Activated CD8-positive, alpha-beta memory T cell treated with anti-CD3 and anti-CD28 coated beads, Interleukin-2, amount 50 U/mL, for 24 hours (primary cell): ENCODE measurements around the gene G6PC3.
"Not testable (repeated sequence)": the region's sequence is repeated elsewhere in the genome, so short reads cannot be mapped to it uniquely, and the experiment has no call there.

Source experiments
- DNase-seq: peaks from one replicate; pipeline ENCODE4 v3.0.0-alpha.2; 2020; ENCODE audit errors: extremely low read depth

Gene G6PC3

DNA sequence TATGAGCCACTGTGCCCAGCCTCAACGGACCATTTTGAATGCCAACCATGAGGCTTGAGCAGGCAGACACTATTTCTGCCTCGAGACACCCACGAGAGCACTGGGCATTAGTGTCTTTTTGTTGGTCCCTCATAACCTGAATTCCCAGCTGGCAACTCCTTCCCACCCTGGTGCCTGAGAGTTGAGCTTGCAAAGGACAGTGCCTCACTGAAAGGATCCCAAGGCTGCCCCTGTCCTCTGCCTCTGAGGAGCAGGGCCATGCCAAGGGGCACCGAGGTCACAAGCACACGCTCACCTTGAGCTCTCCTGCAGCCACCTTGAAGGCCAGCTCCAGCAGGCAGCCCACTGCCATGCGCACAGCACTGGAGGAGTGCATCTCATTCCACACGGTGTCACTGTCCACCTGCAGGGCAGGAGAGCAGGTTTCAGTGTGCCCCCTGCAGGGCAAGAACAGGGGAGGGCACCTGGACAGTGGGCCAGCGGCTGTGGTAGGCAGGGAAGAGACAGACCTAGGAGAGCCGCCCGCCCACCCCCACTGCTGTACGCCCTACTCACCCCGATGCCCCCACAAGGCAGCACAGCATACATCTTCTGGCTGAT, 12.8 kb downstream of the G6PC3 start:
- DNase-seq, result no peak

DNA sequence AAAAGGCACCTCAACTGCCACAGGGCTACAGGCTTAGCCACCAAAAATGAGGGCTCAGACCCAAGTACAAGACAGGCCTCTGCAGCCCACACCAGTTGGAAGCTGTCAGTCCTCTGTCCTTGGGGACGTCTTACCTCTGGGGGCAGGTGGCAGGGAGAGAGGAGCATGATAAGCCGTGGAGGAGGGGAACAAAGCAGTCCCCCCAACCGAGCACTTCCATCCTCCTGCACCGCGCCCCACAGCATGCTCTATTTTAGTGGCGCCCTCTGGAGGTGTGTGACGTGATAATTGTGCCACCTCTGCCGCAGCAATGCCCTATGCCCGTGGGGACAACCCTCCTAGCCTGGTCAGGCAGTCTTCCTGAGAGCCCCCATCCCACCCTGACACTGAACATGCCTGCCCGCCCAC, 13.6 kb downstream of the G6PC3 start:
- no peak for DNase-seq

DNA sequence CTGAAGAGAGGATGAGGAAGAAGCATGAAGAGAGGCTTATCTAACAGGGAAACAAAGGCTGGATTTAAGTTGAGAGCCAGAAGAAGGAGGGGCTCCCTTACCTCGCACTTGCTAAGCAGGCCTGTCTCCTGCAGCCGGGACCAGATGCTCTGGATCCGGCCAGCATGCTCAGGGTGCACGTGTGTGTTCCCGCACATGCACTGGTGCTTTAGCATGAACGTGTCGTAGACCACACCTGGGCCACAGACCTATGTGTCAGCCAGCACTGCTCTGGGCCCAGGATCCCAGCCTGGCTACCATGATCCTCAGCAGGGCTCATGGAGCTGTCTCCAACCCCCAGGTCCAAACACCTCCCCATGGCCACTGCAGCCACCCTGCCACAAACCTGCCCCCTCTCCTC, 14.4 kb downstream of the G6PC3 start:
- no peak for DNase-seq

DNA sequence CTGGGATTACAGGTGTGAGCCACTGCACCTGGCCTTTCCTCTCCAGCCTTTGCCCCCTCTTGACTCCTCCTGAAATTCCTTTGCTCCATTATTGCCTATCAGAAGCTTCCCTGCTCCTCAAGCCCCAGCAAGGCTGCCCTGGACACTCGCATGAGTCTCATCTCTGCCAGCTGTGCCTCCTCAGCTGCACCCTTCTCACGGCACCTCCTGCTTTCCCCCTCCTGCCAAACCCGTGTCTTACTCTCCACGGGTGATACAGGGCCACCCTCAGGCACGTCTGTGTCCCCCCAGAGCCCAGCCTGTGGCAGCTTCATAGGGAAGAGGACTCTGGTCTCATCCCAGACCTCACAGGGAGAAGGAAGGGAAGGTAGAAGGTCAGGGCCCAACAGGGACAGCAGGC, 15.4 kb downstream of the G6PC3 start:
- no peak for DNase-seq

DNA sequence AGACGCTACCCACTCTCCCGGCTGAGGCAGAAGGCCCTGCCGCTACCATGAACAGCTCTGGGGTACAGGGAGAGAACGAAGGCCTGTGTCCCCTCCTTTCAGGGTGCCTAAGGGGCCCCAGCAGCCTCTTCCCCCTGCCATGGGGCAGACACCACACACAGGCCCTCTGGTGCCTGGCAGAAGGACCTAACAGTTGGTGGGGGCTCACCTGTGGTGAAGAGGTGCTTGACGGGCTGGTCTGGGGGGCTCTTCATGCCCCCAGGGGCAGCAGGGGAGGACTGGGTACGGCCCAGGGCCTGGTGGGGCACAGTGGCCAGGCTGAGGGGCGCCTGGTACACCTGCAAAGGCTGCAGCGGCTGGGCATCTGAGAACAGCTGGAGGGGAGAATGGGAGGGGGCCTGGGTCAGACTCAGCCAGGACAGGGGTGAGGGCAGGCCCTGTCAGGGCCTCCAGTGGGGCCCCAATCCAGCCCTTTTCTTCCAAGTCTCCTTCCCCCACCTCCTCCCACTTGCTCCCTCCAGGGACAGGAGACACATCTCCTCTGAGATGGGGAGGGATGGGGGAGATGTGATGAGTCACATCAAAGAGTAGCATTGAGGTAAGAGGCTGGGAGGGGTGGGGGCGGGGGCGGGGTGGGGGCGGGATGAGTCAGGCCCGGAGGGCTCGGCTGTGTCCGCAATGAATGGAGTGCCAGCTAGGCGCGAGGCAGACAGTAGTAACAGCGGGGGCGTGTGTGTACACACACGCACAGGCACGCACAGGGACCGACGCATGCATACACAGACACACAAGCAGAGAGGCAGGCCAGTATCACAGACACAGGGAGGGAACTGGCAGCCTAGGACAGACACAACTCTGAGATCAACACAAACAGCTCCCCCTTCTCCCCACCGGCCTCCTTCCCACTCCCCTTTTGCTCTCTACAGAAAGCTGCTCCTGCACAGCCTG, 16.1 kb downstream of the G6PC3 start:
- no peak for DNase-seq

DNA sequence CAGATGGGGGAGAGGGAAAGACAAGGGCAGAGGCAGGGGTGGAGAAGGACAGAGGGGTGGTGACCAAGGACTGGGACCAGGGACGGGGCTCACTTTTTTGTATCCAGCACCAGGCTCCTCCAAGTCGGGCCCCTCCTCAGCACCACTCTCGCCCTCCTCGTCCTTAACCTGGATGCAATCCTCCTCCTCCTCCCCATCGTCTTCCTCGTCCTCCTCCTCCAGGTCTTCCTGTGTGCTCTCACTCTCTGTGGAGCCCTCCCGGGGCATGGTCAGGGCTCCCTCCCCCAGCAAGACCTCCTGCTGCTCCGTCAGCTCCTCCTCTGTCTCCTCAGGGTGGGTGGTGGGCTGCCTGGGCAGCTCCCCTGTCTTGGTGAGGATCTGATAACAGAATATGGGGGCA, 16.8 kb downstream of the G6PC3 start:
- DNase-seq, result no peak

DNA sequence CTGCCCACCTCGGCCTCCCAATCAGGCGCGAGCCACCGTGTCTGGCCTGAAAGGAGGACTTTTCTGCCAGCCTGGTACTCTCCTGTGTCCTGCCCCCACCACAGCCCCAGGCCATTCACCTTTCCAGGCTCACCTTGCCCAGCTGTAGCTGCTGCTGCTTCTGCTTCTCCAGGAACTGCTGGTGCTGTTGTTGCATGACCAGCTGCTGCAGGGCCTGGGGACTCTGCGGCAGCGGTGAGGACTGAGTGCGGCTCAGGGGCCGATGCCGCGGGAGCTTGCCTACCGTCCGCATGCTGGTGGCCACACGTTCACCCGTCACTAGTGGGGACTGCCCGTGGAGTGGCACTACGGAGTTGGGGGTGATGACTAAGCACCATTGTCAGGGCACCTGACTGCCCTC, 17.7 kb downstream of the G6PC3 start:
- DNase-seq, result no peak

DNA sequence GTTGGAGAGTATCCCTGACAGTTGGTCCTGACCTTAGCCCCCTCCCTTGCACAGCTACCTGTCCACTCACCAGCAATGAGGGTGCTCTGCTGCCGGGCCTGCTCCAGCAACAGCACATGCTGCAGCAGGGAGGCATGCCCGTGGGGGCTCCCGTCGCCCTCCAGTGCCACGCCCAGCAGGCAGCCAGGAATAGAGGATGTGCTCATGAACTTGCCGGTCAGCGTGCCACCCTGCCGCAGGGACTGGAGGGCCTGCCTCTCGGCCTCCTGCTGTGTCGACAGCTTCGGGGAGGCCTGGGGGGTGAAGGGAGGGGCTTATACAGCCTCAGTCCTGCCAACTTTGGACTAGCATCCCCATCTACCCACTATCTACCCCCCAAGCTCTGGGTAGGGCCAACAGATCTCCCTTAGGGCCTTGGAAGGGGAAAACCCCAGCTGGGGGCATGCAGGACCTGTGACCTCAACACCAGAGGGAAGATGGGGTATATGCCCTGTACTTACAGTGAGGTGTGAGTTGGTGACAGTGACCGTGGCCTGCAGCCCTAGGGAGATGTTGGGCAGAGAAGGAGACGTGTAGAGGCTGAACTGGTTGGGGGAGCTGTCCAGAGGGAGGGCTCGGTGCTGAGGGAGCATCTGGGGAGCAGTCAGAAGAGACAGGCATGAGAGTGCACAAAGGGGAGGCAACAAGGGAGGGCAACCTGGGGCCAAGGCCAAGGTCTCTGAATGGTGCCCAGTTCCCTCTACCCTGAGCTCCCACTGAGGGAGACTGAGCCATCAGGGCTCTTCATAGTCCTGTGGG, 20.9 kb downstream of the G6PC3 start:
- no peak for DNase-seq

DNA sequence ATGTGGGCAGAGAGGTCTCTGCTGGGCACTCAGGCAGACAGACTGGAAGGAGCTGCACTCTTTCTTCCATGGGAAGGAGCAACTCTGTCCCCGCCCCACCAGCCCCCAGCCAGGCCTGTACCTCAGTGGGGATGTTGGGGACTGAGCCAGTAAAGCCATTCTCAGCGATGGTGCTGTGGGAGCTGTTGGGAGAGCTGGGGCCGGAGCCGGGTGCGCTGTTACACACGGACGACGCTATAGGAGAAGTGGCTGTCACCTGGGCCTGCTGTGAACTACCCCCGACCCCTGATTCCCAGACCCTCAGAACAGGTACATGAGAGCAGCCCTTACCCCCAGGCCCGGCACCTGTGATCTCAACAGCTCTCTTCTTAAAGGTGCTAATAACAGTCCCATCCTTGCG, 21.5 kb downstream of the G6PC3 start:
- DNase-seq, result no peak

DNA sequence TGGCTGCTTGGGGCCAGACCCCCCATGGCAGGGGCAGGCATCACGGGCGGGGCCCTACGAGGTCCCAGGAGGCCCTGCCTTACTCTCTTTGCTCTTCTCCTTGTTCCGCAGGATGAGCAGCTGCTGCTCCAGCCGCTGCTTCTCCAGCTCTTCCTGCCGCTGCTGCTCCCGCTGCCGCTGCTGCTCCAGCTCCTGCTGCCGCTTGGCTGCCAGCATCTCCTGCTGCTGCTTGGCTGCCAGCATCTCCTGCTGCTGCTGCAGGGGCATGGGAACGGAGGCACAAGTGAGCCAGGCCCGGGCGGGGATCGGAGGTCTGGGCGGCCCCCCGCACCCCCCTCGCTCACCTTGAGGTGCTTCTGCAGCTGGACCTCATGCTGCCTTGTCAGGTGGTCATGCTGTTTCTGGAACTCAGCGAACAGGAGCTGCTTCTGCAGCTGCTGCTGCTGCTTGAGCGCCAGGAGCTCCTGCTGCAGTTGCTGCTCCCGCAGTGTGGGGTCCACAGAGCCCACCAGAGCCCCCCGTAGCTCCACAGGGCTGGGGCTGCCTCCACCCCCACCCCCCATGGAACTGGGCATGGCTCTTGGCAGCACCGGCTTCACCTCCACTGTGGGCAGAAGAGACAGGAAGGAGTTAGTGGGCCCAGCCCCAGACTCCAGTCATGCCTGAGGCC, 22.8 kb downstream of the G6PC3 start:
- DNase-seq, result no peak

DNA sequence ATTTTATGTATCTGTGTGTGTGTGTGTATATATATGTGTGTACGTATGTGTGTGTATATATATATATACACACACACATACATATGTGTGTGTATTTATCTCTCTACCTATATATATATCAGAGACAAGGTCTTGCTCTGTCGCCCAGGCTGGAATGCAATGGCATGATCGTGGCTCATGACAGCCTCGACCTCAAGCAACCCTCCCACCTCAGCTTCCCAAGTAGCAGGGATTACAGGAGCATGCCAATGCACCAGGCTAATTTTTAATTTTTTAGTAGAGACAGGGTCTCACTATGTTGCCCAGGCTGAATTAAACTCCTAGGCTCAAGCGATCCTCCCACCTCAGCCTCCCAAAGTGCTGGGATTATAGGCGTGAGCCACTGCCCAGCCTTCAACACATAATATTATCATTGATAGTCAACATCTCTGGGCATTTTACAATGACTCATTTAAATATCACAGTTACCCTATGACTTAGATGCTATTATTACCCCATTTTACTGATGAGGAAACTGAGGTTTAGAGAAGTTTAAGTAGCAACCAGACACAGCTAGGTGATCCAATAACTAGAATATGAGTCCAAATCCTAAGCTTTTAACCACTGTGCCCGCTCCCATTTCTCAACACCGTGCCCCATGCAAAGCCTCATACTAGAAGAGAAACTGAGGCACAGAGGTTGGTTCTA, 24.3 kb downstream of the G6PC3 start:
- DNase-seq, result no peak

DNA sequence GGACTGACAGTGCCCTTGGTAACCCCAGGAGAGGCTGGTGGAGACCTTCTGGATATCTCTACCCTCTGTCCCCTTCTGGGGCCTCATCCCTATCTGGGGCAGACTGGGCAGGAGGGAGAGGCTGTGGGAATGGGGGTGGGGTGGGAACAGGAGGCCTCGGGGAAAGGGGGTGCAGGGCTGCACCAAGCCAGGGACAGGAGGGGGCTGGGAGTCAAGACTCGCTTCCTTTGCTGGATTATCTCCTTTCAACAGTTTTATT, 24.8 kb downstream of the G6PC3 start:
- DNase-seq, result no peak

DNA sequence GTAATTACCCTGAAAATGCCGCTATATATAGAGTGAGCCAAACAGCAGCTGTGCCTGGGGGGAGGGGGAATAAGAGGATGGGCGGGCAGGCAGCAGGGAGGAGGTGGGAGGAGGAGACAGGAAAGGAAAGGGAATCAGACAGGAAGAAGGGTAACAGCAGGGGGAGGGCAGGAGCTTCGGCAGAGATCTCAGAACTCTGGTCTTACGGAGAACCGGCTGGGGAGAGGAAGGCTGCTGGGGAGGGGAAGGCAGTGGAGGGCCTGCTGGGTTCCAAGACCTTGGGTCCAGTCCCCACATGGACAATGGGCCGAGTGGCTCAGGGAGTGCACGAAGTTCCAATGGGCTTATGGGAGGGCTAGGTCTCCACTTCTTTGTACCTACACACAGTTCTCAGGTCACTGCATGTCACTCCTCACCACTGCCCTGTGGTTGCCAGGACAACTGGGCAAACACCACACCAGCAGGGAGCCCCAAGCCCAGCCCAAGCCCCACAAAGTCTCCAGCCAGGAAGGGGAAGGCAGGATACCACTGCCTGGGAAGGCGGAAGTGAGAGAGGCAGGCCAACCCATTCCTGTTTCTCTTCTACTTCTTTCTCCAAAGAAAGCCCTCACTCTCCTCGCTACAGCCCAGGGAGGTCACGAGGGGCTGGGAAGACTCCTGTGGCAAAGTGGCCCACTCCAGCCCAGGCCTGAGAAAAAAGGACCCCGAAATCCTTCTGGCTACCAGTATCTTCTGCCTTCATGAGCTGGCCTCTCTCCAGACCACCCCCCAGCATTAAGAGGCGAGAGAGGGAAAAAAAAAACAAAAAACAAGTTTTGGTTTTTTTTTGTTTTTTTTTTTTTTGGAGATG, 25.3 kb downstream of the G6PC3 start:
- no peak for DNase-seq

DNA sequence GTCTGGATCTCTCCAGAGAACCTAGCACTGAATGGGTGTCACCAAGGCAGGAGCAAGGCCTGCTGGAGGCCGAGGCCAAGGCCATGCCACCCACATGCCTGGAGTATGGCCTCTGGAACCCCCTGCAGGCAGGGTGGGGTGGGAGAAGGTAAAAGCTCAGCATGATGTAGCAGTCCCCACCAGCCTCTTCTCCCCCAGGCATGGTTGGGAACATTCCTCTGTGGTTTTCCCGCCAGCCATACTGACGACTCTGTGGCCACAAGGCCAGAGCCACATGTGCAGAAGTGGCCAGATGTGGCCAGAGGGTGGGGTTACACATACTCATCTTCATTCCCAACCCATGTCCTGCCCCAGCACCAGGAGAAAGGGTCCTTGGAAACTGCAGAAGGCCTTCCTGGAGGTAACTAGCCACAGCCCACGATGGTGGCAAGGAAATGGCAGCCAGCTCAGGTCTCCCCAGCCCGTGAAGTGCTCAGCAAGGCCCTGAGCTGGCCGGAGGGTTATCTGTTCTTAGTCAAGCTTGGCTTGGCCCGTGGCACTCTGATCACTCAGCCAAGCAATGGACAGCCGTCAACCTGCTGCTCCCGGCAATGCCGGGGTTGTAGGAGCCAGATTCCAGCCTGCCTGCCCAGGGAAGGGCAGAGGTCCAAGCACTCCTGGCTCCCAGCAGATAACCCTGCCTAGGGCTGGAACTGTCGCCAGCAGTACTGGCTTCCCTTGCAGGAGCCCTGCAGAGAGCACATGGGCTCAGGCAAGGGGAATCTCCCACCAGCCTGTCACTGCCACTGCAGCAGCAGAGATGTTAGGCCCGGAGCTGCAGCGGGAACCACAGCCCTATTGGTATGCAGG, 26.8 kb downstream of the G6PC3 start:
- DNase-seq, result no peak

DNA sequence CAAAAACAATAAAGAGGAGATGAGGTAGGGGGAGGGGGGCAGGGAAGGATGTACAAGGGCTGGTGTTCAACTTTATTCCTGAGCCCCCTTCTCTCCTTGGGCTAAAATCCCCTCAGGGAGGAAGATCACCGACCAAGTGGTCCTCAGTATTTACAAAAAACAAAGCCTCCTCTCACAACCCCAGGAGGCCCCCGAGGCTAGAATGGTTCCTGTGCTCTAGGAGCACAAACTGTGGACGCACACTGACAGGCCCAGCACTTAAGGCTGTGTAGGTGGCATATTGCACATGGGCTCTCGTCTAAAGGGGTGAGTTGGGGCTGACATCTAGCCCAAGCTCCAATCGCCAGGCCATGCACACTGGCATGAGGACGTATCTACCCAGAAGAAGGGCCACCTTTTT, 31.3 kb downstream of the G6PC3 start:
- not testable (repeated sequence) for DNase-seq

DNA sequence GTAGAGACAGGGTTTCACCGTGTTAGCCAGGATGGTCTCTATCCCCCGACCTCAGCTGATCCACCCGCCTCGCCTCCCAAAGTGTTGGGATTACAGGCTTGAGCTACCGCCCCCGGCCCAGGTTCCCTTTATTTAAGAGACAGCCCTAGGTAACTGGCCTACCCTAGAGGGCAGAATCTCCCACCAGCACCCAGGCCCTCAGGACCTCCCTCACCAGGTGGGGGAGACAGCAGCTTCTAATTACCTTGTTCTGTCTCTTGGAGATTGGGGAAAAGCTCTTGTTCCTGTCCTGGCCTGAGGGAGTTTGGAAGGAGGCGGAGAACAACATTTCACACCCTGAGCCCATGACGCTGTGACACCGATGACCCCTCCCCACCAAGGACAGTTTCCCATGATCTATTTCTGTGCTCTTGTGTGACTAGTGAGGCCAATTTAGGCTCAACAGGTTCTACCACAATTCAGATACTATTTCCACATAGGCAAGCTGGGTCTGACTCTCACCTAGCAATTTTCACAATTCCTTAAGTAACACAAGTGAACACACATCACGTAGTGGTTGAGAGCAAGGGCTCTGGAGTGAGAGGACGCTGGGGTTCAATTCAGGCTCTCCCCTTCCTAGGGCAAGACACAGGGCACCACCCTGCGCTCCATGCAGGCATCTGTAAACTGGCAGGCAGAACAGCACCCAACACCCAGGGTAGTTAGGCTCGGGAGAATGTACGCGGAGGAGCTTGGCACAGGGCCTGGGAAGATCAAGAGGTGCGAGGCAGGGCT, 32.5 kb downstream of the G6PC3 start:
- DNase-seq, result no peak

DNA sequence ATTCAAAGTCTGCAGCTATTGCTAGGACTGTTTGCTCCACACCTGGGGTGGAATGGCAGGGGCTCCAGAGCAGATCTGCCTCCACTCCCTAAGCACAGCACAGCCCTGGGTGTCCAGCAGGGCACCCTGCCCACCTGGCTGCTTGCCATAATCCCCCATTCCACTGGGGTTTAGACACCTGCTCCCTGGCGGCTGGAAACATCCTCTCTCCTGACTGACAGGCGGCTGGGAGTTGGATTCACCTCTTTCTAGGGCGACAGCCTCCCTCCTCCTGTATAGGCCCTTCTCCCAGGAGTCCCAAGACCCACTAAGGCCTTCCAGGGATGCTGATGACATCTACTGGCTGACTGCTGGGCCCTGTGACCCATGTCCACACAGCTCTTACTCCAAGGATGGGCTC, 34.9 kb downstream of the G6PC3 start:
- no peak for DNase-seq

DNA sequence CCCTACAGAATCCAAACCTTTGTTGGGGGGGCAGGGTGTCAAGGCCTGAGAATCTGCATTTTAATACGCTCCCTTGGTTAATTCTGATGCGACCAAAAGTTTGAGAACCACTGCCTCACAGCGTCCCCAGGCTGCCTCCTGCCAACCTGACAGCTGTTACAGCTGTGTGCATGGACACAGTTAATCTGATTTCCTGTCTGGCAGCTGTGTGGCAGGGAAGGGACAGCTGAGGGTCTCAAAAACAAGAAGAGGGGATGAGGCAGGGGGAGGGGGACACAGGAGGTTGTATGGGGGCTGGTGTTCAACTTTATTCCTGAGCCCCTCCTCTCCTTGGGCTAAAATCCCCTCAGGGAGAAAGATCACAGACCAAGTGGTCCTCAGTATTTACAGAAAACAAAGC, 35.4 kb downstream of the G6PC3 start:
- DNase-seq, result no peak

DNA sequence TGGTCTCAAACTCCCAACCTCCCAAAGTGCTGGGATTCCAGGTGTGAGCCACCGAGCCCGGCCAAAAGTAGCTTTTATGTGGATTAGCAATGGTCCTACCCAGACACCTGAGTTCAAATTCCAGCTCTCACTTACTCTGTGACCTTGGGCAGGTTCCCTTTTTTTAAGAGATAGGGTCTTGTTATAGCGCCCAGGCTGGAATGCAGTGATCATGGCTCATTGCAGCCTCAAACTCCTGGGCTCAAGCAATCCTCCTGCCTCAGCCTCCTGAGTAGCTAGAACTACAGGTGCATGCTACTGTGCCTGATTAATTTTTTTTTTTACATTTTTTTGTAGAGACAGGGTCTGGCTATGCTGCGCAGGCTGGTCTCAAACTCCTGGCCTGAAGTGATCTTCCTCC, 36.3 kb downstream of the G6PC3 start:
- DNase-seq, result no peak
